Body of pancreas (tissue), 4 donors: ENCODE data around the gene RAP1GDS1. TPM values are rescaled to one million over a fixed set of nuclear protein-coding genes. Genes with fewer than 3 reads are reported as not detected.
A peak's percentile ranks its signal among the peaks of the same experiment; 100 is the strongest.

ENCODE experiments used
- ATAC-seq: fragments of 150-250 bp; one replicate; pipeline ENCODE4 v1.9.1; 2016
- DNase-seq, 4 donors: peaks; one replicate each; pipeline ENCODE4 v3.0.0-alpha.2; 2019
- H3K27ac ChIP-seq, 4 donors: fragments of 200-600 bp; sonication (generic); 1 replicate in 3 of 4; 2 replicates in 1 of 4; pipeline versions ENCODE4 v1.5.1 to v1.6.1; 2016 to 2019; ENCODE audit warnings: mild to moderate bottlenecking in 1 of 4, mixed read lengths in 1 of 4, moderate library complexity in 1 of 4
- H3K27me3 ChIP-seq, 2 donors: fragments of 200-600 bp; sonication (generic); one replicate each; pipeline ENCODE4 v1.6.0; 2016; ENCODE audit warnings: mild to moderate bottlenecking in 1 of 2
- H3K36me3 ChIP-seq, 2 donors: fragments of 200-600 bp; sonication (generic); replicated peaks in 1 of 2; 2 replicates each; pipeline ENCODE4 v1.5.1; 2016; ENCODE audit warnings: low read depth in 2 of 2; ENCODE audit not compliant: insufficient read depth in 1 of 2
- H3K4me1 ChIP-seq: fragments of 200-600 bp; sonication (generic); one replicate; pipeline ENCODE4 v1.6.0; 2016
- H3K4me3 ChIP-seq, 2 donors: fragments of 200-600 bp; sonication (generic); 1 replicate in 1 of 2; 2 replicates in 1 of 2; pipeline ENCODE4 v1.5.1; 2016 to 2019
- H3K9me3 ChIP-seq, 3 donors: fragments of 200-600 bp; sonication (generic); 1 replicate in 2 of 3; 2 replicates in 1 of 3; pipeline ENCODE4 v1.5.1; 2016
- POLR2A ChIP-seq, 3 donors: fragments of 450-650 bp; IDR thresholded peaks; one replicate each; pipeline ENCODE4 v1.6.1; 2016; ENCODE audit warnings: antibody characterized with exemption in 3 of 3, mild to moderate bottlenecking in 2 of 3
- WGBS, 2 donors: methylation state at CpG; one replicate each; pipeline ENCODE4 v1.1.5; 2017; 5-methylcytosine and 5-hydroxymethylcytosine counted together
- intact Hi-C: fragments of 100-400 bp; cut with DNase I; formaldehyde crosslinking; loops from one replicate; pipeline ENCODE4 v1.15.1; 2023
- total RNA-seq, 2 donors: library from RNA; depleted of rRNA; stranded (reverse); fragments of >200 nt; gene quantifications; one replicate each; pipeline ENCODE4 v1.1.0, GENCODE V29; 2016
- TF ChIP-seq, protein P1 (sequence below), 7 experiments: fragments of 450-650 bp in 4 of 7; fragments of 200-600 bp in 3 of 7; sonication (generic) in 3 of 7; IDR thresholded peaks; one replicate each; pipeline ENCODE4 v1.5.1; 2016 to 2019; ENCODE audit warnings: antibody characterized with exemption in 7 of 7

RAP1GDS1 gene
- total RNA-seq, 2 donors from 2014 or later: 13.2 to 41.2 TPM

- no peaks in the 10 kb centered on the region for H3K36me3 ChIP-seq
- no peak for DNase-seq
- ATAC-seq: no peak
- H3K4me1 ChIP-seq: peaks cover 10% of the 10 kb centered on the region
- H3K9me3 ChIP-seq: no peaks in the 10 kb centered on the region
- H3K27ac ChIP-seq: no peak overlapping the region
- intact Hi-C loops: no loop called here
- H3K27me3 ChIP-seq: no peaks in the 10 kb centered on the region
- H3K4me3 ChIP-seq: no peak overlapping the region
- no peak for TF ChIP-seq POLR2A (IDR thresholded peaks at IDR 0.05)
- TF ChIP-seq, protein P1, sequence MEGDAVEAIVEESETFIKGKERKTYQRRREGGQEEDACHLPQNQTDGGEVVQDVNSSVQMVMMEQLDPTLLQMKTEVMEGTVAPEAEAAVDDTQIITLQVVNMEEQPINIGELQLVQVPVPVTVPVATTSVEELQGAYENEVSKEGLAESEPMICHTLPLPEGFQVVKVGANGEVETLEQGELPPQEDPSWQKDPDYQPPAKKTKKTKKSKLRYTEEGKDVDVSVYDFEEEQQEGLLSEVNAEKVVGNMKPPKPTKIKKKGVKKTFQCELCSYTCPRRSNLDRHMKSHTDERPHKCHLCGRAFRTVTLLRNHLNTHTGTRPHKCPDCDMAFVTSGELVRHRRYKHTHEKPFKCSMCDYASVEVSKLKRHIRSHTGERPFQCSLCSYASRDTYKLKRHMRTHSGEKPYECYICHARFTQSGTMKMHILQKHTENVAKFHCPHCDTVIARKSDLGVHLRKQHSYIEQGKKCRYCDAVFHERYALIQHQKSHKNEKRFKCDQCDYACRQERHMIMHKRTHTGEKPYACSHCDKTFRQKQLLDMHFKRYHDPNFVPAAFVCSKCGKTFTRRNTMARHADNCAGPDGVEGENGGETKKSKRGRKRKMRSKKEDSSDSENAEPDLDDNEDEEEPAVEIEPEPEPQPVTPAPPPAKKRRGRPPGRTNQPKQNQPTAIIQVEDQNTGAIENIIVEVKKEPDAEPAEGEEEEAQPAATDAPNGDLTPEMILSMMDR (IDR thresholded peaks at IDR 0.05): no peak
These were observed 12.2 kb upstream of the RAP1GDS1 start for GRCh38 chr4:98248934-98249333.

GRCh38 chr4:98249831-98250230 is 11.4 kb upstream of the RAP1GDS1 start:
- intact Hi-C loops: no loop called here

GRCh38 chr4:98253499-98253898 is 7.7 kb upstream of the RAP1GDS1 start:
- H3K4me1 ChIP-seq: peaks cover 14% of the 10 kb centered on the region
- peak; percentile 66 for ATAC-seq
- peak in 1 of 4 donors; percentile 2 for DNase-seq
- H3K27me3 ChIP-seq: no peaks in the 10 kb centered on the region
- no peak overlapping the region for H3K4me3 ChIP-seq
- H3K9me3 ChIP-seq: no peaks in the 10 kb centered on the region
- H3K27ac ChIP-seq: no peak overlapping the region
- WGBS, 2 donors: 6 to 22% methylated on average over 1 of the region's 1 CpG
- TF ChIP-seq POLR2A (IDR thresholded peaks at IDR 0.05): no peak
- TF ChIP-seq, protein P1 (IDR thresholded peaks at IDR 0.05): no peak
- no peaks in the 10 kb centered on the region for H3K36me3 ChIP-seq
- intact Hi-C loops: no loop called here

More at GRCh38 chr4:98249831-98250230, 11.4 kb upstream of the RAP1GDS1 start:
- Histone ChIP-seq H3K4me1 (peaks cover 14% of the 10 kb centered on the region), H3K27me3 (no peaks in the 10 kb centered on the region), H3K4me3 (no peak overlapping the region), H3K9me3 (no peaks in the 10 kb centered on the region), H3K27ac (no peak overlapping the region), H3K36me3 (no peaks in the 10 kb centered on the region)
- WGBS, 2 donors: 56 to 73% methylated on average over 1 of the region's 1 CpG
- TF ChIP-seq POLR2A (IDR thresholded peaks at IDR 0.05): no peak
- TF ChIP-seq, protein P1 (IDR thresholded peaks at IDR 0.05): no peak
- no peak for DNase-seq
- no peak for ATAC-seq

- intact Hi-C loops: no loop called here
- Histone ChIP-seq H3K27ac (peak overlapping the region; percentile 95 to 99 (median 97)), H3K9me3 (no peaks in the 10 kb centered on the region), H3K4me3 (peak overlapping the region; percentile 53 to 82), H3K27me3 (no peaks in the 10 kb centered on the region), H3K4me1 (peaks cover 19% of the 10 kb centered on the region), H3K36me3 (no peaks in the 10 kb centered on the region)
- WGBS, 2 donors: 0 to 1% methylated on average over 12 to 24 of the region's 24 CpGs
- ATAC-seq (peak; percentile 40), DNase-seq (peak; percentile 64 to 69 (median 64))
- TF ChIP-seq, protein P1 (IDR thresholded peaks at IDR 0.05): no peak
- TF ChIP-seq POLR2A (IDR thresholded peaks at IDR 0.05): no peak
These were observed 1.1 kb upstream of the RAP1GDS1 start for GRCh38 chr4:98260047-98260578.
